GM19239 (cell line): ENCODE results near the gene SPATA20.

Experiments
- DNase-seq: peaks from one replicate; pipeline ENCODE4 v3.0.0; 2011; ENCODE audit warnings: low spot score; ENCODE audit not compliant: insufficient read length
- FAIRE-seq: peaks from 2 replicates; lab custom pipeline; 2011; peaks lifted over from hg19 to GRCh38; lab: Jason Lieb, UNC

The SPATA20 gene

GRCh38 chr17:50547035-50547735, at the start of gene SPATA20:
TSS of gene SPATA20 (plus strand) at chr17:50547174. CDS start at chr17:50547209, 35 bp downstream.
- FAIRE-seq (peak; percentile 51), DNase-seq (peak; percentile 79)

GRCh38 chr17:50498021-50498874, 48.7 kb upstream of the SPATA20 start:
- FAIRE-seq (no peak), DNase-seq (no peak)

- no peak for FAIRE-seq
- DNase-seq = no peak
Measured at GRCh38 chr17:50499270-50499669, 47.7 kb upstream of the SPATA20 start.

GRCh38 chr17:50499721-50500120, 47.3 kb upstream of the SPATA20 start:
- no peak for DNase-seq
- FAIRE-seq = no peak

GRCh38 chr17:50501054-50501453, 45.9 kb upstream of the SPATA20 start:
- FAIRE-seq (no peak), DNase-seq (no peak)

- no peak for DNase-seq
- FAIRE-seq = no peak
Measured at GRCh38 chr17:50502301-50502990, 44.5 kb upstream of the SPATA20 start.

- no peak for FAIRE-seq
Measured at GRCh38 chr17:50505591-50506130, 41.3 kb upstream of the SPATA20 start.

GRCh38 chr17:50506298-50506697, 40.7 kb upstream of the SPATA20 start:
- DNase-seq (no peak), FAIRE-seq (no peak)

More at GRCh38 chr17:50505591-50506130, 41.3 kb upstream of the SPATA20 start:
- DNase-seq = no peak

GRCh38 chr17:50507871-50508572, 39.0 kb upstream of the SPATA20 start, which contains the start of gene MYCBPAP:
TSS of gene MYCBPAP (plus strand) at chr17:50508439. CDS start at chr17:50508675, 236 bp downstream.
- DNase-seq = peak; percentile 67
- FAIRE-seq = no peak

- FAIRE-seq = no peak
- DNase-seq = no peak
Measured at GRCh38 chr17:50508573-50509460, 38.2 kb upstream of the SPATA20 start.

GRCh38 chr17:50511058-50511457, 35.9 kb upstream of the SPATA20 start:
- DNase-seq (peak; percentile 84), FAIRE-seq (peak; percentile 97)

- FAIRE-seq = no peak
Measured at GRCh38 chr17:50513495-50513894, 33.5 kb upstream of the SPATA20 start.

GRCh38 chr17:50514388-50514787, 32.6 kb upstream of the SPATA20 start:
- no peak for DNase-seq
- FAIRE-seq = no peak

More at GRCh38 chr17:50513495-50513894, 33.5 kb upstream of the SPATA20 start:
- DNase-seq = no peak

GRCh38 chr17:50514936-50515702, 31.9 kb upstream of the SPATA20 start:
- FAIRE-seq = no peak
- DNase-seq = no peak

- FAIRE-seq (no peak), DNase-seq (no peak)
Measured at GRCh38 chr17:50517011-50517410, 30.0 kb upstream of the SPATA20 start.

GRCh38 chr17:50517504-50518383, 29.2 kb upstream of the SPATA20 start:
- DNase-seq (no peak), FAIRE-seq (no peak)

GRCh38 chr17:50518384-50519023, 28.5 kb upstream of the SPATA20 start:
- DNase-seq = no peak
- no peak for FAIRE-seq
